IPS DF 4.7 (cell line): Measurements from ENCODE around the gene STK26.
"Not testable (repeated sequence)": the region's sequence is repeated elsewhere in the genome, so short reads cannot be mapped to it uniquely, and the experiment has no call there.

Experiments used
- DNase-seq: peaks from one replicate; pipeline ENCODE4 v3.0.0-alpha.2; 2013; ENCODE audit warnings: low spot score; ENCODE audit errors: extremely low read depth

STK26 gene

GRCh38 chrX:132022967-132023895, at the start of gene STK26:
Gene STK26, plus strand, starts transcription at chrX:132023302. Its CDS starts 316 bp downstream, at chrX:132023618.
- no peak for DNase-seq

GRCh38 chrX:131975851-131976250, 47.3 kb upstream of the STK26 start:
- no peak for DNase-seq

GRCh38 chrX:131977619-131978018, 45.5 kb upstream of the STK26 start:
- no peak for DNase-seq

GRCh38 chrX:131979116-131979515, 44.0 kb upstream of the STK26 start:
- DNase-seq: no peak

GRCh38 chrX:131985526-131986049, 37.5 kb upstream of the STK26 start:
- DNase-seq: peak; percentile 0

GRCh38 chrX:131987252-131987651, 35.9 kb upstream of the STK26 start:
- no peak for DNase-seq

- no peak for DNase-seq
These were observed 34.9 kb upstream of the STK26 start for GRCh38 chrX:131988236-131988635.

- DNase-seq: no peak
These were observed 22.0 kb upstream of the STK26 start for GRCh38 chrX:132001127-132001526.

- DNase-seq: no peak
These were observed 18.4 kb upstream of the STK26 start for GRCh38 chrX:132004728-132005127.

GRCh38 chrX:132009350-132009749, 13.8 kb upstream of the STK26 start:
- DNase-seq: no peak

GRCh38 chrX:132010213-132010612, 12.9 kb upstream of the STK26 start:
- not testable (repeated sequence) for DNase-seq

- DNase-seq: no peak
These were observed 7.2 kb upstream of the STK26 start for GRCh38 chrX:132015875-132016274.

- DNase-seq: no peak
These were observed 6.3 kb upstream of the STK26 start for GRCh38 chrX:132016628-132017430.

GRCh38 chrX:132017431-132018185, 5.5 kb upstream of the STK26 start:
- no peak for DNase-seq

- no peak for DNase-seq
These were observed 720 bp upstream of the STK26 start for GRCh38 chrX:132022198-132022966.

GRCh38 chrX:132023896-132024386, 839 bp downstream of the STK26 start:
- no peak for DNase-seq

GRCh38 chrX:132025041-132025440, 1.9 kb downstream of the STK26 start:
- DNase-seq: no peak

- DNase-seq: no peak
These were observed 7.2 kb downstream of the STK26 start for GRCh38 chrX:132030264-132030663.

GRCh38 chrX:132031867-132032266, 8.8 kb downstream of the STK26 start:
- no peak for DNase-seq

- no peak for DNase-seq
These were observed 10.1 kb downstream of the STK26 start for GRCh38 chrX:132033166-132033565.
